HepG2 (cell line): ENCODE data around the gene IQCH. TPM values are rescaled to one million over a fixed set of nuclear protein-coding genes. Genes with fewer than 3 reads are reported as not detected.

Source experiments
- ATAC-seq: fragments of 200-7000 bp; cut with Tn5 transposase; 3 replicates; pipeline ENCODE4 v1.9.1; 2020; ENCODE audit warnings: mild to moderate bottlenecking, moderate library complexity
- BruUV-seq: library from RNA; stranded (reverse); fragments of 400-500 nt; replicated peaks from 2 replicates; lab custom pipeline; 2021; lab: Mats Ljungman, UMichigan
- CTCF ChIA-PET: fragments of 300-600 bp; formaldehyde crosslinking; extraction: SDS; loops from one replicate; lab custom pipeline; 2021; ENCODE audit warnings: low total read pairs, inconsistent platforms, low intra/inter-chr PET ratio; lab: Yijun Ruan, JAX
- POLR2A ChIA-PET: fragments of 350-600 bp; sonication (Branson Sonifier 250); formaldehyde crosslinking; loops from one replicate; lab custom pipeline; 2020; ENCODE audit warnings: antibody characterized with exemption, inconsistent platforms; lab: Yijun Ruan, JAX
- DNase-seq: peaks from one replicate; pipeline ENCODE4 v3.0.0-alpha.2; 2015; ENCODE audit warnings: low spot score
- FAIRE-seq: peaks from 3 replicates; lab custom pipeline; 2011; peaks lifted over from hg19 to GRCh38; lab: Jason Lieb, UNC
- H2AFZ ChIP-seq: one replicate; pipeline ENCODE4 v1.6.1; 2011; ENCODE audit warnings: low read length, inconsistent platforms
- H3K27ac ChIP-seq: fragments of 300-600 bp; 3 replicates; pipeline ENCODE4 v1.8.0; 2011; ENCODE audit warnings: mixed run types, mild to moderate bottlenecking, mixed read lengths, low read length, inconsistent platforms; ENCODE audit not compliant: insufficient read depth; ENCODE audit errors: extremely low read length
- H3K27me3 ChIP-seq, 2 experiments: fragments of 200-600 bp in 1 of 2; 2 replicates in 1 of 2; 3 replicates in 1 of 2; pipeline versions ENCODE4 v1.6.0 to v1.8.0; 2011; ENCODE audit warnings: low read length in 2 of 2, mild to moderate bottlenecking in 2 of 2, moderate library complexity in 2 of 2, inconsistent platforms in 1 of 2; ENCODE audit not compliant: insufficient read depth in 2 of 2, control insufficient read depth in 1 of 2
- H3K36me3 ChIP-seq, 2 experiments: fragments of 200-600 bp in 1 of 2; replicated peaks in 1 of 2; 2 replicates in 1 of 2; 3 replicates in 1 of 2; pipeline versions ENCODE4 v1.5.1 to v1.8.0; 2011; ENCODE audit warnings: low read length in 2 of 2, inconsistent platforms in 1 of 2; ENCODE audit not compliant: insufficient read depth in 2 of 2, control insufficient read depth in 1 of 2
- H3K4me1 ChIP-seq: 2 replicates; pipeline ENCODE4 v1.5.1; 2012; ENCODE audit warnings: low read length, inconsistent platforms; ENCODE audit not compliant: insufficient read depth
- H3K4me2 ChIP-seq: 2 replicates; pipeline ENCODE4 v1.6.0; 2011; ENCODE audit warnings: low read depth, low read length, inconsistent platforms
- H3K4me3 ChIP-seq, 3 experiments: fragments of 200-600 bp in 1 of 3; sonication (generic), shearing (Covaris generic) in 1 of 3; replicated peaks in 1 of 3; 2 replicates each; pipeline ENCODE4 v1.5.1; 2011 to 2016; ENCODE audit warnings: low read length in 3 of 3, inconsistent platforms in 2 of 3, low read depth in 2 of 3, mild to moderate bottlenecking in 2 of 3, control low read depth in 1 of 3, mixed read lengths in 1 of 3; ENCODE audit not compliant: insufficient read depth in 1 of 3
- H3K79me2 ChIP-seq: one replicate; pipeline ENCODE4 v1.6.1; 2011; ENCODE audit warnings: low read length, inconsistent platforms; ENCODE audit not compliant: insufficient read depth
- H3K9ac ChIP-seq: 2 replicates; pipeline ENCODE4 v1.6.0; 2011; ENCODE audit warnings: mild to moderate bottlenecking, low read depth, low read length, inconsistent platforms; ENCODE audit not compliant: insufficient read depth
- H3K9me3 ChIP-seq: 2 replicates; pipeline ENCODE4 v1.5.1; 2012; ENCODE audit warnings: mild to moderate bottlenecking, low read length
- H4K20me1 ChIP-seq: 2 replicates; pipeline ENCODE4 v1.6.0; 2011; ENCODE audit warnings: inconsistent platforms, mild to moderate bottlenecking, low read length, moderate library complexity; ENCODE audit not compliant: insufficient read depth
- IRX3 ChIP-seq: sonication (generic); formaldehyde crosslinking; IDR thresholded peaks from 2 replicates; pipeline ENCODE4 v1.8.1; 2023; ENCODE audit warnings: mild to moderate bottlenecking, low read depth, missing genetic modification reagents, borderline replicate concordance
- KDM2A ChIP-seq: sonication (generic); formaldehyde crosslinking; IDR thresholded peaks from 2 replicates; pipeline ENCODE4 v1.4.0; 2020; ENCODE audit warnings: low read depth, missing genetic modification reagents, borderline replicate concordance
- PAWR ChIP-seq: sonication (generic); formaldehyde crosslinking; IDR thresholded peaks from 2 replicates; pipeline ENCODE4 v1.4.0; 2020; ENCODE audit warnings: missing genetic modification reagents, mild to moderate bottlenecking, borderline replicate concordance
- PHF20 ChIP-seq: sonication (generic); formaldehyde crosslinking; IDR thresholded peaks from 2 replicates; pipeline ENCODE4 v1.5.0; 2020; ENCODE audit warnings: mild to moderate bottlenecking, missing genetic modification reagents
- TEAD2 ChIP-seq: sonication (generic); formaldehyde crosslinking; IDR thresholded peaks from 2 replicates; pipeline ENCODE4 v1.9.0; 2021; ENCODE audit warnings: missing genetic modification reagents
- TRIM24 ChIP-seq: sonication (generic); formaldehyde crosslinking; IDR thresholded peaks from 2 replicates; pipeline ENCODE4 v1.8.0; 2022; ENCODE audit warnings: mild to moderate bottlenecking, missing genetic modification reagents
- YEATS4 ChIP-seq: sonication (generic); formaldehyde crosslinking; IDR thresholded peaks from 2 replicates; pipeline ENCODE4 v1.4.0; 2020; ENCODE audit warnings: missing genetic modification reagents, borderline replicate concordance
- ZKSCAN1 ChIP-seq: fragments of 150-350 bp; IDR thresholded peaks from 2 replicates; pipeline ENCODE4 v1.6.1; 2014; ENCODE audit warnings: low read length
- ZNF772 ChIP-seq: sonication (generic); formaldehyde crosslinking; IDR thresholded peaks from 2 replicates; pipeline ENCODE4 v1.5.0; 2020; ENCODE audit warnings: mild to moderate bottlenecking, missing genetic modification reagents
- ZSCAN29 ChIP-seq: sonication (generic); formaldehyde crosslinking; conservative IDR thresholded peaks from 2 replicates; pipeline ENCODE4 v1.4.0; 2020; ENCODE audit warnings: mild to moderate bottlenecking, missing genetic modification reagents
- WGBS: methylation state at CpG from one replicate; pipeline ENCODE4 v1.1.6; 2017; ENCODE audit warnings: low lambda C conversion rate; 5-methylcytosine and 5-hydroxymethylcytosine counted together
- in situ Hi-C: cut with HindIII; loops from 2 replicates; pipeline ENCODE4 v1.10.0; 2017; ENCODE audit warnings: low pct_unique_long_range_greater_than_20kb; ENCODE audit not compliant: extremely low pct_ligation_motif_present
- intact Hi-C: fragments of 100-400 bp; cut with micrococcal nuclease; formaldehyde crosslinking; loops from one replicate; pipeline ENCODE4 v1.10.0; 2022; ENCODE audit not compliant: unreplicated experiment
- polyA plus RNA-seq, 8 experiments: library from polyadenylated mRNA; depleted of rRNA in 3 of 8; stranded (reverse) in 7 of 8; unstranded in 1 of 8; fragments of >200 nt; fragmentation: Illumina TruSeq in 4 of 8; extraction: Trizol in 4 of 8; gene quantifications; 2 replicates each; pipeline versions ENCODE4 v1.2.1 to v1.2.3, GENCODE V29; 2011 to 2016; ENCODE audit warnings: low read depth in 4 of 8, missing spikeins in 1 of 8, mixed read lengths in 1 of 8; ENCODE audit not compliant: insufficient read depth in 1 of 8
- total RNA-seq, 5 experiments: library from RNA; depleted of rRNA; stranded (reverse); fragments of >200 nt; fragmentation: Illumina TruSeq; extraction: Trizol; gene quantifications; 2 replicates each; pipeline ENCODE4 v1.2.3, GENCODE V29; 2016; ENCODE audit warnings: low read depth in 1 of 5
- TF ChIP-seq, protein P1 (sequence below): sonication (generic); formaldehyde crosslinking; IDR thresholded peaks from 2 replicates; pipeline ENCODE4 v1.8.0; 2022; ENCODE audit warnings: mild to moderate bottlenecking, missing genetic modification reagents, moderate library complexity
- TF ChIP-seq, protein P2 (sequence below): sonication (generic); formaldehyde crosslinking; conservative IDR thresholded peaks from 2 replicates; pipeline ENCODE4 v1.4.0; 2020; ENCODE audit warnings: missing genetic modification reagents

The IQCH gene
- total and polyA plus RNA-seq, 2 of the 13 experiments (the other 11 are each of a cell fraction or from before 2014, with no cell fraction given): 0.16 to 0.55 TPM

- H3K9ac ChIP-seq: no peak overlapping the region
- no peak overlapping the region for H3K4me3 ChIP-seq
- FAIRE-seq (no peak), DNase-seq (no peak), ATAC-seq (no peak)
- no peaks in the 10 kb centered on the region for H3K9me3 ChIP-seq
- intact Hi-C loops (no loop called here), in situ Hi-C loops (loop anchor here (5.0 kb wide), 1 partner anchor 379 kb away; no protein-coding TSS in a partner anchor)
- 63% methylated on average over 5 of the region's 5 CpGs for WGBS
- H3K4me2 ChIP-seq: no peak overlapping the region
- CTCF ChIA-PET: interaction anchor here (0.9 kb wide), 1 partner anchor 378 kb away, joined by 4 read pairs; no protein-coding TSS in a partner anchor
- H4K20me1 ChIP-seq: no peaks in the 10 kb centered on the region
- peaks cover 13% of the 10 kb centered on the region for H3K4me1 ChIP-seq
- TF ChIP-seq PAWR (no peak), YEATS4 (no peak), ZSCAN29 (CRISPR knock-in tag) (no peak), TRIM24 (CRISPR knock-in tag) (no peak), PHF20 (CRISPR knock-in tag) (no peak), ZNF772 (CRISPR knock-in tag) (no peak), IRX3 (CRISPR knock-in tag) (no peak), ZKSCAN1 (no peak), KDM2A (no peak), TEAD2 (no peak)
- TF ChIP-seq, protein P1, sequence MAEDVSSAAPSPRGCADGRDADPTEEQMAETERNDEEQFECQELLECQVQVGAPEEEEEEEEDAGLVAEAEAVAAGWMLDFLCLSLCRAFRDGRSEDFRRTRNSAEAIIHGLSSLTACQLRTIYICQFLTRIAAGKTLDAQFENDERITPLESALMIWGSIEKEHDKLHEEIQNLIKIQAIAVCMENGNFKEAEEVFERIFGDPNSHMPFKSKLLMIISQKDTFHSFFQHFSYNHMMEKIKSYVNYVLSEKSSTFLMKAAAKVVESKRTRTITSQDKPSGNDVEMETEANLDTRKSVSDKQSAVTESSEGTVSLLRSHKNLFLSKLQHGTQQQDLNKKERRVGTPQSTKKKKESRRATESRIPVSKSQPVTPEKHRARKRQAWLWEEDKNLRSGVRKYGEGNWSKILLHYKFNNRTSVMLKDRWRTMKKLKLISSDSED (CRISPR knock-in tag): no peak
- TF ChIP-seq, protein P2, sequence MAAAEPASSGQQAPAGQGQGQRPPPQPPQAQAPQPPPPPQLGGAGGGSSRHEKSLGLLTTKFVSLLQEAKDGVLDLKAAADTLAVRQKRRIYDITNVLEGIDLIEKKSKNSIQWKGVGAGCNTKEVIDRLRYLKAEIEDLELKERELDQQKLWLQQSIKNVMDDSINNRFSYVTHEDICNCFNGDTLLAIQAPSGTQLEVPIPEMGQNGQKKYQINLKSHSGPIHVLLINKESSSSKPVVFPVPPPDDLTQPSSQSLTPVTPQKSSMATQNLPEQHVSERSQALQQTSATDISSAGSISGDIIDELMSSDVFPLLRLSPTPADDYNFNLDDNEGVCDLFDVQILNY (CRISPR knock-in tag): no peak
- H3K27me3 ChIP-seq: no peaks in the 10 kb centered on the region
- POLR2A ChIA-PET: no interaction called here
- H3K79me2 ChIP-seq: no peaks in the 10 kb centered on the region
- H2AFZ ChIP-seq: no peak overlapping the region
- H3K36me3 ChIP-seq: peaks cover 0 to 2% of the 10 kb centered on the region in 2 experiments; a peak in 2 of 5 replicates
- H3K27ac ChIP-seq: no peak overlapping the region
- BruUV-seq: no TSS peak
These were observed 203.9 kb downstream of the IQCH start for GRCh38 chr15:67458331-67459029.
